ENCODE measurements around the gene BBOX1. TPM values are rescaled to one million over a fixed set of nuclear protein-coding genes. Genes with fewer than 3 reads are reported as not detected.

BBOX1 gene
- total and polyA plus RNA-seq, 7 donors, result 0.07 to 0.79 (median 0.10) TPM; not detected in 4

DNA sequence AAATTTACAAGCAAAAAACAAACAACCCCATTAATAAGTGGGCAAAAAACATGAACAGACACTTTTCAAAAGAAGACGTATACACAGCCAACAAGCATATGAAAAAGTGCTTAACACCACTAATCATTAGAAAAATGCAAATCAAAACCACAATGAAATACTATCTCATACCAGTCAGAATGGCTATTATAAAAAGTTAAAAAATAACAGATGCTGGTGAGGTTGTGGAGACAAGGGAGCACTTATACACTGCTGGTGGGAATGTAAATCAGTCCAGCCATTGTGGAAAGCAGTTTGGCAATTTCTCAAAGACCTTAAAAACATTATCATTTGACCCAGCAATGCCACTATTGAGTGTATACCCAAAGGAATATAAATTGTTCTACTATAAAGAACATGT lies 72.3 kb downstream of the BBOX1 start:
- no peaks in the 10 kb centered on the region for H3K9me3 ChIP-seq
- no peaks in the 10 kb centered on the region for H3K27me3 ChIP-seq (ENCODE audit: insufficient read depth in 3 of 3, low read length in 2 of 3)
- H3K36me3 ChIP-seq (ENCODE audit: insufficient read depth in 1 of 2, low read depth in 1 of 2), result no peaks in the 10 kb centered on the region
- H3K27ac ChIP-seq, result no peak overlapping the region
- DNase-seq (no peak), ATAC-seq (no peak)
- WGBS, 3 donors, result 85 to 90% (median 89%) methylated on average over 1 of the region's 1 CpG
- intact Hi-C loops (cut with DNase I), result no loop called here
- no peak overlapping the region for H3K4me3 ChIP-seq
- TF ChIP-seq, protein P1, sequence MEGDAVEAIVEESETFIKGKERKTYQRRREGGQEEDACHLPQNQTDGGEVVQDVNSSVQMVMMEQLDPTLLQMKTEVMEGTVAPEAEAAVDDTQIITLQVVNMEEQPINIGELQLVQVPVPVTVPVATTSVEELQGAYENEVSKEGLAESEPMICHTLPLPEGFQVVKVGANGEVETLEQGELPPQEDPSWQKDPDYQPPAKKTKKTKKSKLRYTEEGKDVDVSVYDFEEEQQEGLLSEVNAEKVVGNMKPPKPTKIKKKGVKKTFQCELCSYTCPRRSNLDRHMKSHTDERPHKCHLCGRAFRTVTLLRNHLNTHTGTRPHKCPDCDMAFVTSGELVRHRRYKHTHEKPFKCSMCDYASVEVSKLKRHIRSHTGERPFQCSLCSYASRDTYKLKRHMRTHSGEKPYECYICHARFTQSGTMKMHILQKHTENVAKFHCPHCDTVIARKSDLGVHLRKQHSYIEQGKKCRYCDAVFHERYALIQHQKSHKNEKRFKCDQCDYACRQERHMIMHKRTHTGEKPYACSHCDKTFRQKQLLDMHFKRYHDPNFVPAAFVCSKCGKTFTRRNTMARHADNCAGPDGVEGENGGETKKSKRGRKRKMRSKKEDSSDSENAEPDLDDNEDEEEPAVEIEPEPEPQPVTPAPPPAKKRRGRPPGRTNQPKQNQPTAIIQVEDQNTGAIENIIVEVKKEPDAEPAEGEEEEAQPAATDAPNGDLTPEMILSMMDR (IDR thresholded peaks at IDR 0.05), result no peak
- H3K4me1 ChIP-seq, result no peaks in the 10 kb centered on the region

DNA sequence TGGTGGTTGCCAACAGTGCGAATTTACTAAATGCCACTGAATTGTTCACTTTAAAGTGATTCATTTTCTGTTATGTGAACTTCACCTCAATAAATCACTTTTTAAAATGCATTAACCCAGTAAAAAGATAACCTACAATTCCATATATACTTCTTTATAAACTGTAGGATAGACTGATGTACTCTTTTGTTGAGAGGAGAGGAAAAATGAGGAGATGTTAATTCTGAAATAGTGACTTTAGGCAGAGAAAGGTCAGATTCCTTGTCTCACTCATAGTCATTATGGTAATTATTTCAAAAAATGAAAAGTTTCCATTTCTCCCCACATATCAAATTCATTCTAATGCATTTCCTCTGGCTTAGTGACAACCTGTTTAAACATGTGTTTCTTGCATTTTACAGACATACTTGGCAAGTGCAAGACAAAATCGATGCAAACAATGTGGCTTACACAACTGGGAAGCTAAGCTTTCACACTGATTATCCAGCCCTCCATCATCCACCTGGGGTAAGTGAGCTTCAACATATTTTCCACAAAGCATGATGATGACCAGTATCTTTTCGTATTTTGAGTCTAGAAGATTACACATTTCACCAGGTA lies 74.5 kb downstream of the BBOX1 start:
- intact Hi-C loops (cut with DNase I), result no loop called here
- Histone ChIP-seq H3K4me3 (no peak overlapping the region), H3K27ac (no peak overlapping the region), H3K27me3 (ENCODE audit: insufficient read depth in 3 of 3, low read length in 2 of 3) (no peaks in the 10 kb centered on the region), H3K9me3 (no peaks in the 10 kb centered on the region), H3K4me1 (no peaks in the 10 kb centered on the region), H3K36me3 (ENCODE audit: insufficient read depth in 1 of 2, low read depth in 1 of 2) (no peaks in the 10 kb centered on the region)
- 48 to 51% (median 50%) methylated on average over 3 of the region's 3 CpGs for WGBS, 3 donors
- ATAC-seq, result no peak
- TF ChIP-seq, protein P1 (IDR thresholded peaks at IDR 0.05), result no peak
- no peak for DNase-seq

GRCh38 chr11:27116684-27117083 lies 76.1 kb downstream of the BBOX1 start:
- no peak for ATAC-seq
- intact Hi-C loops (cut with DNase I), result no loop called here

GRCh38 chr11:27118371-27118770 lies 77.8 kb downstream of the BBOX1 start:
- H3K4me1 ChIP-seq, result no peaks in the 10 kb centered on the region
- no peak overlapping the region for H3K4me3 ChIP-seq
- no peak overlapping the region for H3K27ac ChIP-seq
- intact Hi-C loops (cut with DNase I), result no loop called here
- no peaks in the 10 kb centered on the region for H3K36me3 ChIP-seq (ENCODE audit: insufficient read depth in 1 of 2, low read depth in 1 of 2)
- TF ChIP-seq, protein P1 (IDR thresholded peaks at IDR 0.05), result no peak
- DNase-seq (no peak), ATAC-seq (no peak)
- WGBS, 3 donors, result 86 to 94% (median 92%) methylated on average over 2 of the region's 2 CpGs
- H3K9me3 ChIP-seq, result no peaks in the 10 kb centered on the region
- no peaks in the 10 kb centered on the region for H3K27me3 ChIP-seq (ENCODE audit: insufficient read depth in 3 of 3, low read length in 2 of 3)

More at GRCh38 chr11:27116684-27117083, 76.1 kb downstream of the BBOX1 start:
- Histone ChIP-seq H3K4me1 (no peaks in the 10 kb centered on the region), H3K27ac (no peak overlapping the region), H3K9me3 (no peaks in the 10 kb centered on the region), H3K4me3 (no peak overlapping the region), H3K27me3 (ENCODE audit: insufficient read depth in 3 of 3, low read length in 2 of 3) (no peaks in the 10 kb centered on the region), H3K36me3 (ENCODE audit: insufficient read depth in 1 of 2, low read depth in 1 of 2) (no peaks in the 10 kb centered on the region)
- 37 to 55% (median 48%) methylated on average over 1 of the region's 1 CpG for WGBS, 3 donors
- no peak for DNase-seq
- TF ChIP-seq, protein P1 (IDR thresholded peaks at IDR 0.05), result no peak

- no peak overlapping the region for H3K27ac ChIP-seq
- no peak for ATAC-seq
- H3K4me3 ChIP-seq, result no peak overlapping the region
- TF ChIP-seq, protein P1 (IDR thresholded peaks at IDR 0.05), result no peak
- intact Hi-C loops (cut with DNase I), result no loop called here
- no peaks in the 10 kb centered on the region for H3K27me3 ChIP-seq (ENCODE audit: insufficient read depth in 3 of 3, low read length in 2 of 3)
- 74 to 81% (median 76%) methylated on average over 3 of the region's 3 CpGs for WGBS, 3 donors
- H3K4me1 ChIP-seq, result no peaks in the 10 kb centered on the region
- no peaks in the 10 kb centered on the region for H3K9me3 ChIP-seq
- no peaks in the 10 kb centered on the region for H3K36me3 ChIP-seq (ENCODE audit: insufficient read depth in 1 of 2, low read depth in 1 of 2)
- DNase-seq, result no peak
Measured at GRCh38 chr11:27118949-27119348, 78.3 kb downstream of the BBOX1 start.

Measured in psoas muscle (tissue), 8 donors.